Mesodermal cell (in vitro differentiated cells): ENCODE data around the gene HMCN2.

Experiments used
- H3K27ac ChIP-seq: 2 replicates; pipeline ENCODE4 v1.7.0; 2013; ENCODE audit warnings: mild to moderate bottlenecking, low read depth, low read length, moderate library complexity; ENCODE audit not compliant: severe bottlenecking
- H3K36me3 ChIP-seq: 2 replicates; pipeline ENCODE4 v1.7.1; 2013; ENCODE audit warnings: mild to moderate bottlenecking, low read length, moderate library complexity; ENCODE audit not compliant: control insufficient read depth, insufficient read depth
- H3K4me1 ChIP-seq: one replicate; pipeline ENCODE4 v1.7.1; 2013; ENCODE audit warnings: mild to moderate bottlenecking, low read length; ENCODE audit not compliant: insufficient read depth, control insufficient read depth, poor library complexity, severe bottlenecking
- H3K4me3 ChIP-seq: 2 replicates; pipeline ENCODE4 v1.7.0; 2013; ENCODE audit warnings: low read length, control low read depth, mild to moderate bottlenecking; ENCODE audit not compliant: insufficient read depth, poor library complexity, severe bottlenecking; ENCODE audit errors: extremely low read depth
- H3K9me3 ChIP-seq: 2 replicates; pipeline ENCODE4 v1.7.1; 2013; ENCODE audit warnings: mild to moderate bottlenecking, low read length, moderate library complexity; ENCODE audit not compliant: control insufficient read depth
- WGBS, 2 experiments: methylation state at CpG; one replicate each; pipeline ENCODE4 v1.1.5; 2013; ENCODE audit warnings: missing lambda C conversion rate in 2 of 2; ENCODE audit not compliant: insufficient coverage in 2 of 2; 5-methylcytosine and 5-hydroxymethylcytosine counted together

The HMCN2 gene

DNA sequence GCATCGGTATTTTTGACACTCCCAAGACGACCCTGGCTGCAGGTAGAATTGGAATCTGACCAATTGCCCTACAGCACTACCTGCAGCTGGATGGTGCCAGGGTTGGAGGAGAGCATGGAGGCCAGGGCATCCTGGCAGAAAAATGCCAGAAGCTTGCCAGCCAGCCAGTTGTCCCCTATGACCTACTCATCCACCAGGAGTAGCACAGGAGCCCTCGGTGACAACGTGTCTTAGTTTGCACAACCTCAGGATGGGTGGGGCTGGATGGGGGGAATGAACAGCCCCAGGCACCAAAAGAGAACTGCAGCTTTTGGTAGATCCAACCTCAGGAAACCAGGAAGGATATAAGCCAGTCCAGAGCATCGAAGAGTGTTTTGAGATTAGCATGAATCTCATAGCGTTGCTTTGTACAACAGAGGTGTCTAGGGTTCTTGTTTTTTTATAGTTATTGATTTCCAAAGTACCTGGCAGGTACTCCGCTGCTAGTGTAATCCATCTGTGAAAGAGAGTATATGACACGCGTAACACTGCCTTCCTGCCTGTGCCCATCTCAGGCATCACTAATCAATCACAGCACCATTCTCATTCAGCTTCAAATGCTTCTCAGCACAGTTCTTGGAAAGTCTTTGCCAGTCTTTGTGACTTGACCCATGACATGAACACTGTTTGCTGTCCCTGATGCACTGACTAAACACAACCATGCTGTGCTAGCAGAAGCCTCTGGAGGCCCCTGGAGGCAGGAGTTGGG is 142.5 kb downstream of the HMCN2 start:
- H3K27ac ChIP-seq = no peak overlapping the region
- no peaks in the 10 kb centered on the region for H3K9me3 ChIP-seq
- no peaks in the 10 kb centered on the region for H3K36me3 ChIP-seq
- 100% methylated on average over 2 to 7 of the region's 9 CpGs for WGBS, 2 experiments
- H3K4me1 ChIP-seq = peaks cover 9% of the 10 kb centered on the region
- H3K4me3 ChIP-seq = no peak overlapping the region

DNA sequence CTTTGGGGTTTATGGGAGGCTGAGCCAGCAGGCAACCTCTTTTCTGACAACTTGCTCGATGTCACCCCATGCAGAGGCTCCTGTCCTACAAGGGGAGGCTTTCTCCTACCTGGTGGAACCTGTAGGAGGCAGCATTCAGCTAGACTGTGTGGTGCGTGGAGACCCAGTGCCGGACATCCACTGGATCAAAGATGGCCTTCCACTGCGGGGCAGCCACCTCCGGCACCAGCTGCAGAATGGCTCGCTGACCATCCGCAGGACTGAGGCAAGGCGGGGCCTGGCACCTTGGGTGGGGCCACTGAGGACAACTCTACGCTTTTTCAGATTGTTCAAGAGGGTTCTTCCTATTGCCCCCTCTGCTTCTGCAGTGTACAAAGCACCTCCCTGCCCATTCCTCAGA is 143.1 kb downstream of the HMCN2 start:
- Histone ChIP-seq H3K27ac (no peak overlapping the region), H3K4me1 (peaks cover 9% of the 10 kb centered on the region), H3K36me3 (no peaks in the 10 kb centered on the region), H3K9me3 (no peaks in the 10 kb centered on the region), H3K4me3 (no peak overlapping the region)
- WGBS, 2 experiments = 83 to 85% methylated on average over 9 of the region's 9 CpGs

DNA sequence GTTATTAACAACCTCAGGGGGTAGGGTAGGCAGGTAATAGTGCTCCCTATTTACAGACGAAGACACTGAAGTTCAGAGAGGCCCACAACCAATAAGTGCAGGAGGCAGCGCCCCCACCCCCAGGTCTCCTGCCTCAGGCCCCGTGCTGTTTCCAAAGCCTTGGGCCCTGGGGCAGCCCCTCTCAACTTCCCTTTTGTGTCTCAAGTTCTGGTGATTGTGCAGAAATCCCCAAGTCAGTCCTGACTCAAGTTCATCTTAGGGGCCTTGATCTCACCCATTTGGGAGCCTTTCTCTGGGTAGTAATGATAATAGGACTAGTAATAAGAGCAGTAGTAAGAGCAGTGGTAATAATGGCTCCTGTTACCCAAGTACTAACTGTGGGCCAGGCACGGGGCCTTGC is 143.7 kb downstream of the HMCN2 start:
- Histone ChIP-seq H3K4me1 (peaks cover 9% of the 10 kb centered on the region), H3K9me3 (no peaks in the 10 kb centered on the region), H3K36me3 (no peaks in the 10 kb centered on the region), H3K27ac (no peak overlapping the region), H3K4me3 (no peak overlapping the region)
- WGBS, 2 experiments = 49 to 60% methylated on average over 3 to 4 of the region's 4 CpGs

DNA sequence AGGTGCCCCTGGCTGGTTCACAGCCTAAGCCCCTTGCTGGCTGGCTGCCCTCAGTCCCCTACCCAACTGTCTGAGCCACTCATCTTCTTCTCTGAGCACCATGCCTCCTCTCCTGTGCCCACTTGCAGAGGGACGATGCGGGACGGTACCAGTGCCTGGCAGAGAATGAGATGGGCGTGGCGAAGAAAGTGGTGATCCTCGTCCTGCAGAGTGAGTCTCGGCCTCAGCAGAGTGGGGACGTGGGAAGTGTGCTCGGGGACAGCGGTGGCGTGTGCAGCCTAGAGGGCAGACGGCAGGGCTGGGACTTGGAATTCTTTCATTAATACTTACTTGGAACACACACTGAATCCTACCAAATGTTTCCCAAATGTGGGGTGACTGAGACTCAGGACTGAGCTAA is 144.9 kb downstream of the HMCN2 start:
- 84 to 86% methylated on average over 6 to 11 of the region's 12 CpGs for WGBS, 2 experiments
- H3K27ac ChIP-seq = no peak overlapping the region

DNA sequence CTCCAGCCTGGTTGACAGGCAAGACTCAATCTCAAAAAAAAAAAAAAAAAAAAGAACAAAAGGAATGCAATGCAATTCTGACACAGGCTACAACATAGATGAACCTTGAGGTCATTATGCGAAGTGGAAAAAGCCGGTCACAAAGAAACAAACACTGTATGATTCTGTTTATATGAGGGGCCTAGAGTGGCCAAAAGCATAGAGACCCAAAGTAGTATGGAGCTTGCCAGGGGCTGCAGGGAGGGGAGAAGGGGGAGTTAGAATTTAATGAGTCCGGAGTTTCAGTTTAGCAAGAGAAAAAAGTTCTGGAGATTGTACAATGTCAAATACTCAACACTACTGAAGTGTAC is 146.0 kb downstream of the HMCN2 start:
- Histone ChIP-seq H3K4me3 (no peak overlapping the region), H3K9me3 (no peaks in the 10 kb centered on the region), H3K27ac (no peak overlapping the region), H3K36me3 (no peaks in the 10 kb centered on the region), H3K4me1 (peaks cover 9% of the 10 kb centered on the region)
- WGBS, 2 experiments = 89 to 94% methylated on average over 2 of the region's 3 CpGs

More for the DNA sequence above, 144.9 kb downstream of the HMCN2 start:
- Histone ChIP-seq H3K9me3 (no peaks in the 10 kb centered on the region), H3K4me3 (no peak overlapping the region), H3K36me3 (no peaks in the 10 kb centered on the region), H3K4me1 (peaks cover 9% of the 10 kb centered on the region)

DNA sequence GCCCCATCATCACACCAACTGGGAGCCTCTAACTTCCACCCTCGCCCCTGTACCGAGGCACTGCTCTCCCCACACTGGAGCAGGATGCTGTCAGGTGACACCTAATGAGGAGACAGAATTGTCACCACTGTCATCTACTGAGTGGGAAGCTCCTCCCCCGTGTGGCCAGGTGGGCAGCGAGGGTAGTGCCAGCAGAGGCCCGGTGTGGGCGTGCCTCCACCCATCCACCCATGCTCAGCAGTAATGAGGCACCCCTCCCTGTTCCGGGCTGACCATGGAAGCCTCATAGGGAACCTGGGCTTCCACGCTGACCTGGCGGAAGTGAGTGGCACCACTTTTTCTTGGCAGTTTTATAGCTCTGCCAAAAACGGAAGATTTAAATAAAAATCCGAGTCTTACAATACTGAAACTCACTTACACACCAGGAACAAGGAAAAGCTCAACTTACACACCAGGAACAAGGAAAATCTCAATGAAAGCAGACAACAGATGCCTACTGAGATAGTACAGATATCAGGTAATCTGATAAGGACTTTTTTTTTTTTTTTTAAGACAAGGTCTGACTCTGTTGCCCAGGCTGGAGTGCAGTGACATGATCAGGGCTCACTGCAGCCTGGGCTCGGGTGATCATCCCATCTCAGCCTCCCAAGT is 148.6 kb downstream of the HMCN2 start:
- Histone ChIP-seq H3K4me1 (peaks cover 9% of the 10 kb centered on the region), H3K27ac (no peak overlapping the region), H3K36me3 (no peaks in the 10 kb centered on the region), H3K9me3 (no peaks in the 10 kb centered on the region), H3K4me3 (no peak overlapping the region)
- 95 to 96% methylated on average over 9 to 11 of the region's 12 CpGs for WGBS, 2 experiments

DNA sequence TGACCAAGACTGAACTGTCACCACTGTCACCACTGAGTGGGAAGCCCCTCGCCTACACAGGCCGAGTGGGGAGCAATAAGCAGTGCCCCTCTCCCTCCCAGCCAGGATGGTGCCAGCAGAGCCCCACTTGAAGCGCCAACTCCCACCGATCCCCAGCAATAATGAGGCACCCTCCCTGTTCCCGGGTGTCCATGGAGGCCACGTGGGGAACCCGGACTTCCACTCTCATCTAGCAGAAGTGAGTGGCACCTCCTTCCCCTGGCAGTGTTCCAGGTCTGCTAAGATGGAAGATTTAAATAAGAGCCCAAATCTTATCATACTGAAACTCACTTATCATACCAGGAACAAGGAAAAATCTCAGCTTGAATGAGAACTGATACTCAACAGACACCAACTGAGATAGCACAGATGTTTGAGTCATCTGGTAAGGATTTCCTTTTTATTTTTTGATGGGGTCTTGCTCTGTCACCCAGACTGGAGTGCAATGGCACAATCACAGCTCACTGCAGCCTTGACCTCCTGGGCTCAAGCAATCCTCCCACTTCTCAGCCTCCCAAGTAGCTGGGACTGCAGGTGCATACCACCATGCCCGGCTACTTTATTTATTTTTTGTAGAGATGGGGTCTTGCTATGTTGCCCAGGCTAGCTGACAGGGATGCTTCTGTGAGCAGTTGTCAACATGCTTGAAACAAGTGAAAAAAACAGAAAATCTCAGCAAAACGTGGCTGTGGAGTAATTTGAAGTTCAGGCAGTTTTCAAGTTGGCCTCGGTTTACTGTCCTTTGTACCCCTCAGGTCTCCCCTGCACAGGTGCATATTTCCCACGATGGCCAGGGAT is 149.6 kb downstream of the HMCN2 start:
- Histone ChIP-seq H3K9me3 (peaks cover 4% of the 10 kb centered on the region), H3K4me3 (no peak overlapping the region), H3K36me3 (no peaks in the 10 kb centered on the region), H3K4me1 (peaks cover 9% of the 10 kb centered on the region), H3K27ac (no peak overlapping the region)
- 91 to 95% methylated on average over 8 to 11 of the region's 11 CpGs for WGBS, 2 experiments

DNA sequence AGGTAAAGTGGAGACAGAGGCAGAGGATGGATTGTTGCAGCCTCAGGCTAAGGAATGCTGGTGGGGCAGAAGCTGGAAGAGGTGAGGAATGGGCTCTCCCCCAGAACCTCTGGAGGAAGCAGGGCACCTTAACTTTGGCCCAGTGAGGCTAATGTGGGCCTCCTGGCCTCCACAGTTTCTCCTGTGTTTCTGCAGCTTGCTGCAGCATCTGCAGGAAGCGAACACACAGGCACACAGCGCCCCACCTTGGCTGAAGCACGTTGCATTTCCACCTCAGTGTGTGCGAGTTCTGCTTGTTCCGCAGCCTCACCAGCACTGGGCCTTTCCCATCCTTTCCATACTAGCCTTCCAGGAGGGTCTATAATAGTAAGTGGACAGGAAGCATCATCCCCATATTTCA is 152.0 kb downstream of the HMCN2 start:
- Histone ChIP-seq H3K4me3 (no peak overlapping the region), H3K36me3 (no peaks in the 10 kb centered on the region), H3K27ac (no peak overlapping the region), H3K9me3 (peaks cover 4% of the 10 kb centered on the region), H3K4me1 (peaks cover 17% of the 10 kb centered on the region)
- WGBS, 2 experiments = 70 to 79% methylated on average over 3 to 5 of the region's 5 CpGs

DNA sequence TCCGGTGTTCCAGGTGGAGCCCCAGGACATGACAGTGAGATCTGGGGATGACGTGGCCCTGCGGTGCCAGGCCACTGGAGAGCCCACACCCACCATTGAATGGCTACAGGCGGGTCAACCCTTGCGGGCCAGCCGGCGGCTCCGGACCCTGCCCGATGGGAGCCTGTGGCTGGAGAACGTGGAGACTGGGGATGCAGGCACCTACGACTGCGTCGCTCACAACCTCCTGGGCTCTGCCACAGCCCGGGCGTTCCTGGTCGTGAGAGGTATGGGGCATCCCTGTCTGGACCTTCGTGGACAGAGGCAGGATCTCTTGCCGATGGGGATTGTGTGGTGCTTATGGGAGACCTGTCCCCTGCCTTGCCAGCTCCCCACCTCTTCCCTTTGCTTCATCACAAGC is 153.2 kb downstream of the HMCN2 start:
- Histone ChIP-seq H3K36me3 (no peaks in the 10 kb centered on the region), H3K27ac (no peak overlapping the region), H3K9me3 (peaks cover 4% of the 10 kb centered on the region), H3K4me3 (no peak overlapping the region), H3K4me1 (peaks cover 28% of the 10 kb centered on the region)
- 93 to 95% methylated on average over 12 to 17 of the region's 18 CpGs for WGBS, 2 experiments

DNA sequence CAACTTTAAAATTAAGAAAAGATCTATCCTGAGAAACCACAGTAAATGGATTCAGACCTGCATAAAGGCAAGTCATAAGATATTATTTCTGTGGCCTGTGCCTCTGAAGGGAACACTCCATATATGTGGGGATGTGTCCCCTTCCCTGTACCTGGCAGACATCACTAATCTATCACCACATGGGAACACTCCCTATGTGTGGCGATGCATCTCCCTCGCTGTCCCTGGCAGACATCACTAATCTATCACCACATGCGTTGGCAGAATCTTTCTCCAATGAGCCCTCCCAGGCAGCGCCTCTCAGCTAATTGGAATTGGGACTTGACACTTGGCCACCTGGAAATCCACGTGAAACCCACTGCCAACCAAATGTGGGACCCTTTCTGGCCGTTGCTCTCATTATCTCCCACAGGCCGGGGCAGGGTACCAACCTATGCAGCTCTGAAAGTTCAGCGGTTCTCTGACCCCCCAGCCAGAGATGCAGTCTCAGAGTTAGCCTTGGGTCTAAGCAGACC is 154.0 kb downstream of the HMCN2 start:
- Histone ChIP-seq H3K9me3 (peaks cover 4% of the 10 kb centered on the region), H3K36me3 (no peaks in the 10 kb centered on the region), H3K4me3 (no peak overlapping the region), H3K4me1 (peaks cover 28% of the 10 kb centered on the region), H3K27ac (no peak overlapping the region)
- 94 to 96% methylated on average over 6 to 7 of the region's 8 CpGs for WGBS, 2 experiments
